ENCODE results near the gene CCDC69. TPM values are rescaled to one million over a fixed set of nuclear protein-coding genes. Genes with fewer than 3 reads are reported as not detected.

The CCDC69 gene
- total and polyA plus RNA-seq, 3 experiments from 2014 or later, result 47.9 to 134 (median 50.5) TPM

- H3K27me3 Mint-ChIP-seq, result peaks cover 0 to 2% of the 10 kb centered on the region in 2 donors
- H3K36me3 Mint-ChIP-seq, result peaks cover 0 to 50% (median 5%) of the 10 kb centered on the region in 3 donors
- DNase-seq, result peak; percentile 75 to 93 (median 83)
- Histone ChIP-seq H3K9me3 (ENCODE audit: low read length) (no peaks in the 10 kb centered on the region), H3K4me1 (ENCODE audit: insufficient read depth, low read length) (peaks cover 95% of the 10 kb centered on the region), H3K27ac (ENCODE audit: low read depth, low read length) (peak overlapping the region; percentile 91), H3K4me3 (ENCODE audit: low read length) (peak overlapping the region; percentile 85), H3K36me3 (ENCODE audit: insufficient read depth, low read length) (peaks cover 9% of the 10 kb centered on the region), H3K27me3 (ENCODE audit: insufficient read depth, low read length, poor library complexity, severe bottlenecking) (no peaks in the 10 kb centered on the region)
- H3K4me1 Mint-ChIP-seq, result peaks cover 82 to 95% (median 90%) of the 10 kb centered on the region in 3 donors
- no peaks in the 10 kb centered on the region for H3K9me3 Mint-ChIP-seq
- H3K4me3 Mint-ChIP-seq, result peak overlapping the region; percentile 83 to 95 (median 93)
- CTCF ChIA-PET, result interaction anchor here (1.0 to 4.7 kb wide), 12 partner anchors 9 to 98 kb away, joined by 3 to 69 read pairs (median 6); partner anchors contain the start of genes ANXA6, CCDC69 and GM2A
- POLR2A ChIA-PET, result interaction anchor here (0.5 to 5.1 kb wide), 12 partner anchors 9 to 75 kb away, joined by 3 to 74 read pairs (median 4); partner anchors contain the start of genes ANXA6, CCDC69 and GM2A
- H3K27ac Mint-ChIP-seq, result peak overlapping the region; percentile 91 to 99 (median 98)
Measured at GRCh38 chr5:151213803-151214613, 9.9 kb downstream of the CCDC69 start.

DNA sequence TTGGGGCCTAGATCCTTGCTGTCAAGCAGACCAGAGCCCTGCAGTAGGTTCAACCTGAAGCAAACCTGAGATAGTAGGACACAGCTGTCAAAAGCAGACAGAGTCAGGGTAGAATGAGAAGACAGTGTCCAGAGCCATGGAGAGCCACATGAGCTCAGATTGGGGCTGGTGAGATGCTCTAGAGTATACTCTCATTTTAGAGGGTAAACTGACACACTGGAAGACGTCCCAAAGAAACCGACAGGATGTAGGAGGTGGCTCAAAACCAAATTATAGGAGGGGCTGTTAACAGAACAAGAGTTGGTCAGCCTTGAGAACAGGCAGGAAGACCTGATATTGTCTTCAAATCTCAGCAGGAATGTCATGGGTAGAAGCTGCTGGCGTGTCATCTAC, 11.5 kb downstream of the CCDC69 start:
- H3K9me3 Mint-ChIP-seq, result no peaks in the 10 kb centered on the region
- H3K27ac ChIP-seq (ENCODE audit: low read depth, low read length), result peak overlapping the region; percentile 44
- peaks cover 81 to 94% (median 90%) of the 10 kb centered on the region in 3 donors for H3K4me1 Mint-ChIP-seq
- peak overlapping the region; percentile 83 to 95 (median 92) for H3K4me3 Mint-ChIP-seq
- H3K4me1 ChIP-seq (ENCODE audit: insufficient read depth, low read length), result peaks cover 94% of the 10 kb centered on the region
- peak overlapping the region; percentile 87 to 99 (median 98) for H3K27ac Mint-ChIP-seq
- peaks cover 0 to 2% of the 10 kb centered on the region in 2 donors for H3K27me3 Mint-ChIP-seq
- peaks cover 0 to 37% (median 4%) of the 10 kb centered on the region in 3 donors for H3K36me3 Mint-ChIP-seq
- no peaks in the 10 kb centered on the region for H3K27me3 ChIP-seq (ENCODE audit: insufficient read depth, low read length, poor library complexity, severe bottlenecking)
- peaks cover 9% of the 10 kb centered on the region for H3K36me3 ChIP-seq (ENCODE audit: insufficient read depth, low read length)
- H3K9me3 ChIP-seq (ENCODE audit: low read length), result no peaks in the 10 kb centered on the region
- peak overlapping the region; percentile 85 for H3K4me3 ChIP-seq (ENCODE audit: low read length)
- ChIA-PET CTCF (interaction anchor here (1.3 to 4.7 kb wide), 7 partner anchors 10 to 56 kb away, joined by 4 to 69 read pairs (median 10); partner anchors contain the start of genes ANXA6, CCDC69 and GM2A), POLR2A (interaction anchor here (0.5 to 5.1 kb wide), 4 partner anchors 8 to 62 kb away, joined by 3 to 74 read pairs (median 5); partner anchors contain the start of gene CCDC69)
- DNase-seq, result no peak

- Mint-ChIP-seq H3K9me3 (no peaks in the 10 kb centered on the region), H3K27me3 (peaks cover 0 to 2% of the 10 kb centered on the region in 2 donors), H3K27ac (peak overlapping the region; percentile 62 to 94 (median 84)), H3K4me3 (peak overlapping the region in 3 of 7 donors; percentile 12 to 64 (median 33)), H3K36me3 (peaks cover 0 to 31% (median 6%) of the 10 kb centered on the region in 3 donors), H3K4me1 (peaks cover 58 to 82% (median 67%) of the 10 kb centered on the region in 3 donors)
- H3K27me3 ChIP-seq (ENCODE audit: insufficient read depth, low read length, poor library complexity, severe bottlenecking), result no peaks in the 10 kb centered on the region
- no peaks in the 10 kb centered on the region for H3K9me3 ChIP-seq (ENCODE audit: low read length)
- peaks cover 72% of the 10 kb centered on the region for H3K4me1 ChIP-seq (ENCODE audit: insufficient read depth, low read length)
- ChIA-PET POLR2A (interaction anchor here (0.9 to 1.5 kb wide), 2 partner anchors 15 to 44 kb away, joined by 4 to 8 read pairs; partner anchors contain the start of genes CCDC69 and GM2A), CTCF (interaction anchor here (0.8 to 2.3 kb wide), 5 partner anchors 15 to 74 kb away, joined by 4 to 7 read pairs (median 4); partner anchors contain the start of gene CCDC69)
- H3K4me3 ChIP-seq (ENCODE audit: low read length), result no peak overlapping the region
- H3K27ac ChIP-seq (ENCODE audit: low read depth, low read length), result no peak overlapping the region
- DNase-seq, result no peak
- peaks cover 4% of the 10 kb centered on the region for H3K36me3 ChIP-seq (ENCODE audit: insufficient read depth, low read length)
Measured at GRCh38 chr5:151208481-151208914, 15.4 kb downstream of the CCDC69 start.

DNA sequence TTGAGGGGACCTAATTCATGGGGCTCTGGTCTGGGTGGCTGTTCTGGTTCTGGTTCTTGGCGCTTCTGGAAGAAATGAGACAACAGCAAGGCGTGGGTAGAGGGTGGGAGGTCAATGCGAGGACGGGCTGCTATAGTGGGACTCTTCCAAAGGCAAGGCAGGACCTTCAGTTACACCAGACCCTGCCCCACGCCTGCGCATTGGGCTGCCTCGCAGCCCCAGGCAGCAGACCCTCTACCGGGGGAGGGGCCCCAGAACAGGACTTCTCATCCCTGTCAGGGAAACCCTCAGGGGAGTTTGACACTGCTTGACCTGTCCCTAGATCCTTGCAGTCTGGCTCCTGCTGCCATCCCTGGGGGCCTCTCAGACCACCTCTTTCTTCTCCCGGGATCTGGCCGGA, 18.5 kb downstream of the CCDC69 start:
- no peak overlapping the region for H3K4me3 Mint-ChIP-seq
- H3K27ac ChIP-seq (ENCODE audit: low read depth, low read length), result no peak overlapping the region
- H3K4me1 ChIP-seq (ENCODE audit: insufficient read depth, low read length), result peaks cover 55% of the 10 kb centered on the region
- H3K4me3 ChIP-seq (ENCODE audit: low read length), result no peak overlapping the region
- peaks cover 15% of the 10 kb centered on the region for H3K36me3 ChIP-seq (ENCODE audit: insufficient read depth, low read length)
- no peaks in the 10 kb centered on the region for H3K9me3 ChIP-seq (ENCODE audit: low read length)
- peaks cover 55 to 79% (median 60%) of the 10 kb centered on the region in 3 donors for H3K4me1 Mint-ChIP-seq
- no peaks in the 10 kb centered on the region for H3K9me3 Mint-ChIP-seq
- H3K27me3 Mint-ChIP-seq, result no peaks in the 10 kb centered on the region
- peak overlapping the region; percentile 43 to 82 (median 71) for H3K27ac Mint-ChIP-seq
- no peaks in the 10 kb centered on the region for H3K27me3 ChIP-seq (ENCODE audit: insufficient read depth, low read length, poor library complexity, severe bottlenecking)
- H3K36me3 Mint-ChIP-seq, result peaks cover 0 to 41% (median 6%) of the 10 kb centered on the region in 3 donors
- CTCF ChIA-PET, result no interaction called here
- POLR2A ChIA-PET, result interaction anchor here (1.0 kb wide), 1 partner anchor 12 kb away, joined by 3 read pairs; no protein-coding TSS in a partner anchor
- DNase-seq, result no peak

DNA sequence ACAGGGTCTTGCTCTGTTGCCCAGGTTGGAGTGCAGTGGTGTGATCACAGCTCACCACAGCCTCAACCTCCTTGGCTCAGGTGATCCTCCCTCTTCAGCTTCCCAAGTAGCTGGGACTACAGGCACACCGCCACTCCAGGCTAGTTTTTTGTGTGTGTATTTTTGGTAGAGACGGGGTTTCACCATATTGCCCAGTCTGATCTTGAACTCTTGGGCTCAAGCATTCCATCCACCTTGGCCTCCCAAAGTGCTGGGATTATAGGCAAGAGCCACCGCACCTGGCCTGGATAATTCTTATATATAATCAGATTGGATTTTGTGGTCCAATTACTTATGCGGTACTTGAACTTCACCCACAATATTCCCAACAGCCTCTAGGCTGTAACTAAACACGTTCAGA, 19.8 kb downstream of the CCDC69 start:
- H3K4me1 ChIP-seq (ENCODE audit: insufficient read depth, low read length), result peaks cover 44% of the 10 kb centered on the region
- POLR2A ChIA-PET, result interaction anchor here (1.3 kb wide), 1 partner anchor 10 kb away, joined by 3 read pairs; no protein-coding TSS in a partner anchor
- DNase-seq, result no peak

GRCh38 chr5:151202381-151203139, 21.3 kb downstream of the CCDC69 start:
- Mint-ChIP-seq H3K27ac (peak overlapping the region; percentile 86 to 99 (median 90)), H3K4me3 (peak overlapping the region in 6 of 7 donors; percentile 23 to 74 (median 59)), H3K27me3 (no peaks in the 10 kb centered on the region), H3K9me3 (no peaks in the 10 kb centered on the region), H3K4me1 (peaks cover 36 to 58% (median 41%) of the 10 kb centered on the region in 3 donors), H3K36me3 (peaks cover 0 to 63% (median 10%) of the 10 kb centered on the region in 3 donors)
- peaks cover 15% of the 10 kb centered on the region for H3K36me3 ChIP-seq (ENCODE audit: insufficient read depth, low read length)
- no peak overlapping the region for H3K27ac ChIP-seq (ENCODE audit: low read depth, low read length)
- H3K4me1 ChIP-seq (ENCODE audit: insufficient read depth, low read length), result peaks cover 29% of the 10 kb centered on the region
- no peak overlapping the region for H3K4me3 ChIP-seq (ENCODE audit: low read length)
- peak in 3 of 5 donors; percentile 32 to 60 (median 38) for DNase-seq
- no peaks in the 10 kb centered on the region for H3K27me3 ChIP-seq (ENCODE audit: insufficient read depth, low read length, poor library complexity, severe bottlenecking)
- ChIA-PET CTCF (interaction anchor here (0.7 to 3.4 kb wide), 10 partner anchors 9 to 149 kb away, joined by 3 to 13 read pairs (median 3); no protein-coding TSS in a partner anchor), POLR2A (interaction anchor here (0.6 to 1.9 kb wide), 8 partner anchors 11 to 194 kb away, joined by 3 to 7 read pairs (median 4); partner anchors contain the start of gene ANXA6)
- no peaks in the 10 kb centered on the region for H3K9me3 ChIP-seq (ENCODE audit: low read length)

More for the DNA sequence above, 19.8 kb downstream of the CCDC69 start:
- H3K9me3 ChIP-seq (ENCODE audit: low read length), result no peaks in the 10 kb centered on the region
- H3K27me3 ChIP-seq (ENCODE audit: insufficient read depth, low read length, poor library complexity, severe bottlenecking), result no peaks in the 10 kb centered on the region
- CTCF ChIA-PET, result interaction anchor here (2.2 kb wide), 1 partner anchor 39 kb away, joined by 5 read pairs; no protein-coding TSS in a partner anchor
- Mint-ChIP-seq H3K4me3 (no peak overlapping the region), H3K9me3 (no peaks in the 10 kb centered on the region), H3K4me1 (peaks cover 46 to 67% (median 49%) of the 10 kb centered on the region in 3 donors), H3K36me3 (peaks cover 0 to 51% (median 9%) of the 10 kb centered on the region in 3 donors), H3K27ac (peak overlapping the region in 6 of 8 donors; percentile 17 to 57 (median 34)), H3K27me3 (no peaks in the 10 kb centered on the region)
- H3K36me3 ChIP-seq (ENCODE audit: insufficient read depth, low read length), result peaks cover 15% of the 10 kb centered on the region
- no peak overlapping the region for H3K27ac ChIP-seq (ENCODE audit: low read depth, low read length)
- no peak overlapping the region for H3K4me3 ChIP-seq (ENCODE audit: low read length)

Measured in CD8-positive, alpha-beta memory T cell (primary cell).